PC-3 (cell line): ENCODE data around the gene ARHGAP15.

Experiments
- CTCF ChIP-seq: fragments of 300-600 bp; sonication (generic); conservative IDR thresholded peaks from 2 replicates; pipeline ENCODE4 v1.5.1; 2017; ENCODE audit warnings: antibody characterized with exemption, low read depth, mild to moderate bottlenecking, low read length
- EZH2 ChIP-seq: fragments of 300-600 bp; sonication (generic); IDR thresholded peaks from one replicate; pipeline ENCODE4 v1.6.1; 2017; ENCODE audit warnings: antibody characterized with exemption, mild to moderate bottlenecking, low read length; ENCODE audit not compliant: unreplicated experiment

- TF ChIP-seq CTCF, result no peak
- no peak for TF ChIP-seq EZH2
These were observed 553.3 kb downstream of the ARHGAP15 start for GRCh38 chr2:143682436-143683055.
